Measurements from ENCODE around the gene FRMD4B.

Gene FRMD4B

GRCh38 chr3:69178082-69178481, 207.8 kb downstream of the FRMD4B start:
- DNase-seq = no peak
- intact Hi-C loops (cut with DNase I; ENCODE audit: low total_unique reads) = no loop called here
- Histone ChIP-seq H3K9me3 (no peaks in the 10 kb centered on the region), H3K4me1 (peaks cover 0 to 7% (median 0%) of the 10 kb centered on the region in 4 donors), H3K27ac (no peak overlapping the region), H3K27me3 (no peaks in the 10 kb centered on the region), H3K4me3 (no peak overlapping the region), H3K36me3 (peaks cover 0 to 19% (median 0%) of the 10 kb centered on the region in 3 donors)
- no peak for TF ChIP-seq CTCF (IDR thresholded peaks at IDR 0.05)

GRCh38 chr3:69174871-69175737, 210.8 kb downstream of the FRMD4B start:
- Histone ChIP-seq H3K27me3 (no peaks in the 10 kb centered on the region), H3K36me3 (peaks cover 0 to 8% (median 6%) of the 10 kb centered on the region in 3 donors), H3K4me1 (peaks cover 0 to 7% (median 0%) of the 10 kb centered on the region in 4 donors), H3K27ac (no peak overlapping the region), H3K9me3 (no peaks in the 10 kb centered on the region), H3K4me3 (no peak overlapping the region)
- intact Hi-C loops (cut with DNase I; ENCODE audit: low total_unique reads) = no loop called here
- no peak for DNase-seq
- TF ChIP-seq CTCF (IDR thresholded peaks at IDR 0.05) = no peak

GRCh38 chr3:69174445-69174844, 211.4 kb downstream of the FRMD4B start:
- Histone ChIP-seq H3K4me3 (no peak overlapping the region), H3K27ac (no peak overlapping the region), H3K36me3 (peaks cover 0 to 8% (median 4%) of the 10 kb centered on the region in 3 donors), H3K9me3 (no peaks in the 10 kb centered on the region), H3K27me3 (no peaks in the 10 kb centered on the region), H3K4me1 (peaks cover 0 to 7% (median 0%) of the 10 kb centered on the region in 4 donors)
- no peak for DNase-seq
- intact Hi-C loops (cut with DNase I; ENCODE audit: low total_unique reads) = no loop called here
- TF ChIP-seq CTCF (IDR thresholded peaks at IDR 0.05) = no peak

GRCh38 chr3:69172058-69172457, 213.8 kb downstream of the FRMD4B start:
- intact Hi-C loops (cut with DNase I; ENCODE audit: low total_unique reads) = no loop called here
- peaks cover 0 to 8% (median 0%) of the 10 kb centered on the region in 3 donors for H3K36me3 ChIP-seq

GRCh38 chr3:69166446-69166845, 219.4 kb downstream of the FRMD4B start:
- no peak overlapping the region for H3K4me3 ChIP-seq
- H3K36me3 ChIP-seq = peaks cover 0 to 3% (median 0%) of the 10 kb centered on the region in 3 donors
- intact Hi-C loops (cut with DNase I; ENCODE audit: low total_unique reads) = loop anchor here (10.0 kb wide), 1 partner anchor 248 kb away; no protein-coding TSS in a partner anchor
- no peak overlapping the region for H3K27ac ChIP-seq
- TF ChIP-seq CTCF (IDR thresholded peaks at IDR 0.05) = no peak
- H3K4me1 ChIP-seq = no peaks in the 10 kb centered on the region
- no peak for DNase-seq
- H3K9me3 ChIP-seq = no peaks in the 10 kb centered on the region
- H3K27me3 ChIP-seq = no peaks in the 10 kb centered on the region

More at GRCh38 chr3:69172058-69172457, 213.8 kb downstream of the FRMD4B start:
- Histone ChIP-seq H3K27ac (no peak overlapping the region), H3K9me3 (no peaks in the 10 kb centered on the region), H3K4me3 (no peak overlapping the region), H3K4me1 (peaks cover 0 to 7% (median 0%) of the 10 kb centered on the region in 4 donors), H3K27me3 (no peaks in the 10 kb centered on the region)
- no peak for TF ChIP-seq CTCF (IDR thresholded peaks at IDR 0.05)
- no peak for DNase-seq
